NB4 (cell line): Measurements from ENCODE around the gene RNU6-7.

Experiments used
- POLR2A ChIP-seq: IDR thresholded peaks from 2 replicates; pipeline ENCODE4 v1.6.1; 2011; ENCODE audit warnings: mild to moderate bottlenecking; ENCODE audit not compliant: insufficient read length; ENCODE audit errors: extremely low read depth
- TF ChIP-seq, protein P1 (sequence below): IDR thresholded peaks from one replicate; pipeline ENCODE4 v1.5.1; 2012; ENCODE audit warnings: low read depth, low read length
- TF ChIP-seq, protein P2 (sequence below): IDR thresholded peaks from 2 replicates; pipeline ENCODE4 v1.6.1; 2011; ENCODE audit warnings: low read depth, low read length

DNA sequence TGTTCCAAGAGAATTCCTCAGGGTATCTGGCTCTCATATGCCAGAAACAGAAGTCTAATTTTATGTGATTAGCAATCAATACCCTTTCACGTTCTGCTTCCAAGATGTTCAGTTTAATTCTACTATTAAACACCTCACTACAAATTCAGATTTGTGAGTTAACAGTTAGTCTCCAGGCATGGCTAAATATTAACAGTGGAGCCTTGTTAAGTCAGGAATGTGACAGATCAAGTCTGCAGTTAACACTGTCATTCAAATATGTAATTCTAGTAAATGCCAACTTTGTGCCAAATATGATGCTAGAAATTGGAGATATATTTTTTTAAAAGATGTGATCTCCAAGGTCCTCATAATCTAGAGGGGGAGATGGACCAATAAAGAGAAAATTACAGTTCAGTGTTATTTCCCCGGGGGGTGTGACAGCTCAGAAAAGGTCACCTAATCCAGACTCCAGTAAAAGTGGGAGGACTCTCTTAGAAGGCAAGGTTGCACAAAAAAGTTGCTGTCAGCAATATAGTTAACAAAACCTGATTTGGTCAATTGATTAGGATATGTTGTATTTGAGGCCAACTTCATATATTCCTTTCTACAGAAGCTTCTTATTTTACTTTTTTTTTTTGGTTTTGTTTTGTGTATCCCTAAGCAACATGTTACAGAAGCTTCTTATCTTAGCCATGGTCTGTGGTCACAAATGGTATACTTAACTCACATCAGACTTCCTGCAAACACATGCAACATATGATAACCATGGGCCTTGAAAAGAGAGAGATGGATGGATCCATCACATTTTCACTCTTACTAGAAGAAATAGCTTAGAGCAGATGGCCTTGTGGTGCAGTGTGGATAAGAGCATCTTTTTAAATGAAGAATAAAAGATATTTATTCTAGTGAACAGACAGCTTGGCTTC, 18.4 kb upstream of the RNU6-7 start:
- TF ChIP-seq, protein P1, sequence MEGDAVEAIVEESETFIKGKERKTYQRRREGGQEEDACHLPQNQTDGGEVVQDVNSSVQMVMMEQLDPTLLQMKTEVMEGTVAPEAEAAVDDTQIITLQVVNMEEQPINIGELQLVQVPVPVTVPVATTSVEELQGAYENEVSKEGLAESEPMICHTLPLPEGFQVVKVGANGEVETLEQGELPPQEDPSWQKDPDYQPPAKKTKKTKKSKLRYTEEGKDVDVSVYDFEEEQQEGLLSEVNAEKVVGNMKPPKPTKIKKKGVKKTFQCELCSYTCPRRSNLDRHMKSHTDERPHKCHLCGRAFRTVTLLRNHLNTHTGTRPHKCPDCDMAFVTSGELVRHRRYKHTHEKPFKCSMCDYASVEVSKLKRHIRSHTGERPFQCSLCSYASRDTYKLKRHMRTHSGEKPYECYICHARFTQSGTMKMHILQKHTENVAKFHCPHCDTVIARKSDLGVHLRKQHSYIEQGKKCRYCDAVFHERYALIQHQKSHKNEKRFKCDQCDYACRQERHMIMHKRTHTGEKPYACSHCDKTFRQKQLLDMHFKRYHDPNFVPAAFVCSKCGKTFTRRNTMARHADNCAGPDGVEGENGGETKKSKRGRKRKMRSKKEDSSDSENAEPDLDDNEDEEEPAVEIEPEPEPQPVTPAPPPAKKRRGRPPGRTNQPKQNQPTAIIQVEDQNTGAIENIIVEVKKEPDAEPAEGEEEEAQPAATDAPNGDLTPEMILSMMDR: no peak
- no peak for TF ChIP-seq POLR2A
- TF ChIP-seq, protein P2, sequence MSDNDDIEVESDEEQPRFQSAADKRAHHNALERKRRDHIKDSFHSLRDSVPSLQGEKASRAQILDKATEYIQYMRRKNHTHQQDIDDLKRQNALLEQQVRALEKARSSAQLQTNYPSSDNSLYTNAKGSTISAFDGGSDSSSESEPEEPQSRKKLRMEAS: no peak
